Activated CD4-positive, alpha-beta T cell treated with anti-CD3 and anti-CD28 coated beads, Interleukin-2, amount 50 U/mL, for 1 hour (primary cell): Measurements from ENCODE around the gene PHF21A.

Experiments
- DNase-seq: peaks from one replicate; pipeline ENCODE4 v3.0.0-alpha.2; 2020

The PHF21A gene

GRCh38 chr11:45899448-45900174, 221.6 kb downstream of the PHF21A start:
- DNase-seq = peak; percentile 57

DNA sequence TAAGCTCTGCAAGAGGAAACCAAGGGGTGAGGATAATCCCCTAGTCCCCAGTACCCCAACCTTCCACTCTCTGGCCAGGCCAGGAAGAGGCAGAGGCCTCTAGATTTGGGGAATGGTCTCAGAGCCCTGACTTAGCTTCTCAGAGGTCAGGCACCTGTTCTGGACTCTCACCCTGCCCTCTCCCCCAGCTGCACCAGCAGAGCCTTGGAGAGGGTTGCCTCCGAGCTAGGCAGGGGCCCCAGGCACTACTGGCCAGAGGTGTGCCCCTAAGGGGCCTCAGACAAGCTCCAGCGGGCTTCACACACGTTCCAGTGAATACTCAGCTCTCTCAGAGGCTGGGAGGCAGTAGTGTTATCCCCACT, 222.2 kb downstream of the PHF21A start:
- DNase-seq = no peak

DNA sequence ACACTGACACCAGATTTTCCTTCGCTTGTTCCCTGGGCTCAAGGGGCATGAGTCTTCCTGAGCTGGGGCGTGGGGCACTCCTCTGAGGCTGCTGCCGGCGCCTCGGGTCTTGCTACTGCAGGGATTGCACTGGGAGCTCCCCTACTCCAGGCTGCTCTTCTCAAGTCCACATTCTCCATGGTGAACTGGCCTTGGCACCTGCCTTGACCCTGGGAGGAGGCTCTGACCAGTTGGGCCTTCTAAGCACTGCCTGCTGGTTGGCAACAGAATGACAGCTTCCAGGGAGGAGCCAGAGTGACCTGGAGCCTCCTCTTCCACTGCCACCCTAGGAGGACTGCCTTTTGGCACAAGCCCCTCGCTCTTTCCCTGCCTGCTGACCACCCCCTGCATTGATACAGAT, 223.7 kb downstream of the PHF21A start:
- no peak for DNase-seq

GRCh38 chr11:45896422-45896984, 224.8 kb downstream of the PHF21A start:
- DNase-seq = no peak

DNA sequence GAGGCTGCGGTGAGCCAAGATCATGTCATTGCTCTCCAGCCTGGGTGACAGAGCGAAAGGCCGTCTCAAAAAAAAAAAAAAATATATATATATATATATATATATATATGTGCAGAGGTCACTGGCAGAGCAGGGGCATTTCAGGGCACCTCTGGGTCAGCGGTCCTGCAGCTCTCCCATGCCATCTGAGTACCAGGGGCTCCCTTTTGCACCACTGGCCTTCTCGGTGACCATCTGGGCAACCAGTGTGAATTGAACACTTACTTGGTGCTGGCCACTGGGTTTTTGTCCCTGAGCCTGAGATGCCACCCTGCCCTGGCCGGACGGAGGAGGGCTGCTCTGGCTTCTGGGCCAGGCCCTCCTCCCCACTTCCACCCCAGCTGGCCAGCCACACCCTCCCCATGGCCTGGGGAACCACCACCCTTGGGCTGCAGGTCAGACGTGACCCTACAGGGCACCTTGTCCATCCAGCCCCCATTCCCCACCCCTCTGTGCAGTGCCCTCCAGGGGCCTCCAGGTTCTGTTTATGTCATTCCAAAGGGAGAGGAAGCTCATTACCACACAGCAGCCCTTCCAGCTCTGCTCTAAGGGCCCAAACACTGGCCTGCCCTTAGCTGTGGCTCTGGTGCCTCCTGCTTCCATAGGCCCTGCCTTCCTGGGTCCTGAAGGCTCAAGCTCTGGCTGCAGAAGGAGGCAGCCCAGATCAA, 225.5 kb downstream of the PHF21A start:
- no peak for DNase-seq

- no peak for DNase-seq
Measured at GRCh38 chr11:45894555-45895247, 226.6 kb downstream of the PHF21A start.

- no peak for DNase-seq
Measured at GRCh38 chr11:45892856-45893255, 228.4 kb downstream of the PHF21A start.

- no peak for DNase-seq
Measured at GRCh38 chr11:45890886-45891550, 230.2 kb downstream of the PHF21A start.

DNA sequence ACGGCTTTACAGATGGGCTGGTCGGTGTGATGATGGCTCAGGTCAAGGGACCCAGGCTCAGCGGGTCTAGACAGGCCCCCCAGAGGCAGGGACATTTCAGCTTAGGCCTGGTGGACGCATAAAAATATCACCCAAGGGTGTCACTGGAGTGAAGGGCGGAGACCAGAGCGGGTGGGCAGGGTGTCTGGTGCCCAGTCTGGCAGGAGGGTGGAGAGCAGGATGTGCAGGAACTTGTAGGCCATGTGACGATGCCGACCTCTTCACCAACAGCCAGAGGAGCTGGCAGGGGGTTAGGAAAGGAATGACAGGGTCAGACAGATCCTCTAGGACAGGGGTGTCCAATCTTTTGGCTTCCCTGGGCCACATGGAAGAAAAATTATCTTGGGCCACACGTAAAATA, 231.3 kb downstream of the PHF21A start:
- no peak for DNase-seq

GRCh38 chr11:45889555-45889954, 231.7 kb downstream of the PHF21A start:
- DNase-seq = no peak

GRCh38 chr11:45887587-45887986, 233.7 kb downstream of the PHF21A start:
- DNase-seq = no peak

GRCh38 chr11:45886816-45887520, 234.3 kb downstream of the PHF21A start:
- no peak for DNase-seq

DNA sequence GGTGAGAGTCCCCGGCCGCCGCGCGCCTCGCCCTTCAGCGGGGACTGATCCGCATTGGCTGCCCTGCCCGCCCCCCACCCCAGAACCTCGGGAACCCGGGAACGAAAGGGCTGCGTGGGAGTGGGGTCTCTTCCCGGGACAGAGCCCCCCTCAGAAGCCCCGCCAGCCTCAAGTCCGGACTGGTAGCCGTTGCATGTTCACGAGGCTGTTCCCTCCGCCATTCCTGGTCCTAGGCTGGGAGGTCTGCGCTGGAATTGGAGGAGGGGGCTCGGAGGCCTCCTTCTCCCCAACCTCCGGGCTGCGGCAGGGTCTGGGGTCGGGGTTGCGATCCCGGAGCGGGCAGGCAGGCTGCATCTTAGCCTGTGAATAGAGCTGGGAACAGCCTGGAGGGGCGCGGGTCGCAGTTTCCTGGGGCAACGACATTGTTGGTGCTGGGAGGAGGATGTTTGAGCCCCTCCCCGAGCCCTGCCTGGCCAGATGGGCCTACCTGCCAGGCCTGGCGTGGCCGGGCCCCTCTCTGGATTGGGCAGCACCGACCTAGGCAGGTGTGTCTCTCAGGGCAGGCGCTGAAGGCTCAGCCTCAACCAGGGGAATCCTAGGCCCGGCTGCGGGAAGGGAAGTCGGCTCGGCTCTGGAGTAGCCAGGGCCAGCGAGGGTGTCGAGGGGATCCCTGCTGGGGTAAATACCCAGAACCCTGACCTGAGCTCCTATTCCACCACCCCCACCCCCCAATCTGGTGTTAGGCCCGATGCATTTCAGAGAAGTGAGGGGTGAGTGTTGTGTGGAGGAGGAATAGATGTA, 235.1 kb downstream of the PHF21A start:
- no peak for DNase-seq

GRCh38 chr11:45885274-45885920, 235.9 kb downstream of the PHF21A start, which contains the start of gene MAPK8IP1:
TSS of gene MAPK8IP1 (plus strand) at chr11:45885651. CDS start at chr11:45885821, 170 bp downstream.
- peak; percentile 57 for DNase-seq

DNA sequence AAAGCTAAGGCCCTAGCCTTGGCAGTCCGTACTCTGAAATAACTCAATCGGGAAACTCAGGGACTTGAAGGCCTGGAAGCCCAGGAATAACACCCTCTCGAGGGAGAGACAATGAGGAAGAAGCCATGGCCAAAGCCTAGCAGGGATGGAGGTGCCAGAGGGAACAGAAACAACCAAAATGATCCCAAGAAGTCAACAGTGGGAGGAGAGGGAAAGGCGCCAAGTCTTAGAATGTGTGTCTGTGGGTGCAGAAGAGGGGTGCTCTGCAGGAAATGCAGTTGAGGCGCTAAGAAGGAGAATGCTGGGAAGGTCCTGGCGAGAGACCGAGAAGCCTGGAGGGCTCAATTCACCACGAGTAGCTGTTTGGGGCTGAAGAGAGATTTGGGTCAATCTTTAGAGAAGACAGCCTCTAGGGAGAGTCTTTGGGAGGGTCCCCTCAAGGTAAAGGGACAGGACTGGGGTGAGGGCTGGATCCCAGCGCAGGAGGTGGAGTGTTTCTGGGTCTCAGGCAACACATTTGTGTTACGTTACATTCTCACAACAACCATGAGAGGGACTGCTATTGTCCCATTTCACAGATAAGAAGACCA, 236.6 kb downstream of the PHF21A start:
- no peak for DNase-seq
